Esophagus (tissue), 2 donors: Measurements from ENCODE around the gene ANKS1B. TPM values are rescaled to one million over a fixed set of nuclear protein-coding genes. Genes with fewer than 3 reads are reported as not detected.

Source experiments
- H3K27ac ChIP-seq, 2 donors: one replicate each; pipeline ENCODE4 v1.5.1; 2013; ENCODE audit warnings: low read depth in 2 of 2, mild to moderate bottlenecking in 2 of 2, inconsistent platforms in 1 of 2, low read length in 1 of 2, moderate library complexity in 1 of 2
- H3K27me3 ChIP-seq, 2 donors: one replicate each; pipeline ENCODE4 v1.6.1; 2013; ENCODE audit warnings: low read length in 2 of 2, control low read depth in 1 of 2, mild to moderate bottlenecking in 1 of 2; ENCODE audit not compliant: insufficient read depth in 2 of 2, control insufficient read depth in 1 of 2
- H3K36me3 ChIP-seq, 2 donors: one replicate each; pipeline ENCODE4 v1.6.1; 2013; ENCODE audit warnings: low read length in 1 of 2; ENCODE audit not compliant: control insufficient read depth in 2 of 2, insufficient read depth in 2 of 2
- H3K4me1 ChIP-seq, 2 donors: one replicate each; pipeline ENCODE4 v1.6.1; 2013; ENCODE audit warnings: low read length in 1 of 2; ENCODE audit not compliant: control insufficient read depth in 2 of 2, insufficient read depth in 2 of 2
- H3K4me3 ChIP-seq, 2 donors: one replicate each; pipeline ENCODE4 v1.5.1; 2013; ENCODE audit warnings: low read length in 2 of 2, mild to moderate bottlenecking in 2 of 2, low read depth in 1 of 2, moderate library complexity in 1 of 2
- H3K9me3 ChIP-seq, 2 donors: one replicate each; pipeline ENCODE4 v1.6.1; 2013; ENCODE audit warnings: mild to moderate bottlenecking in 2 of 2, low read depth in 1 of 2, low read length in 1 of 2, moderate library complexity in 1 of 2; ENCODE audit not compliant: control insufficient read depth in 2 of 2, insufficient read depth in 1 of 2
- WGBS, 2 donors: extraction: QIAGEN DNeasy Blood & Tissue Kit; methylation state at CpG; one replicate each; pipeline ENCODE4 v1.1.7; 2013; 5-methylcytosine and 5-hydroxymethylcytosine counted together
- polyA plus RNA-seq, 2 donors: library from polyadenylated mRNA; stranded (reverse); fragments of 200-250 nt; gene quantifications; one replicate each; pipeline ENCODE4 v1.2.3, GENCODE V29; 2013
- donor health status: healthy with polysubstance abuse.
- donor health status: Bipolar disorder and iron deficiency.

The ANKS1B gene
- polyA plus RNA-seq, 2 donors: 0.85 to 1.0 TPM

DNA sequence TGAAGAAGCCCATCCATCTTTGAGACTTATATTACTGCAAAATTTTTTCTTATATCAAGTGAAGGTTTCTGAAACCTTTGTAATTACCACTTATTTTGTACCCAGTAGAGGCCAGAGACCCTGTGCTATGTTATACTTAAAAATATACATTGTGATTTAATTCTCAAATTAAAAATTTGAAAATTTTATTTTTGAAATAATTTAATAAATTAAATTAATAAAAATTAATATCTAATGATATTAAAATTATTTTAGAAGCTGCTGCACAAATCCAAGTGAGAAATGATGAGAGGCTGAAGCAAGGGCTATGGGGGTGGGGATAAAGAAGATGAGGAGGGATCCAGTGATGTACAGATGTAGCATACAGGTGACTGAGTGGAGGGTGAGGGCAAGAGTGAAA lies 1080.9 kb downstream of the ANKS1B start:
- no peak overlapping the region for H3K4me3 ChIP-seq
- H3K27ac ChIP-seq: no peak overlapping the region
- H3K27me3 ChIP-seq: no peaks in the 10 kb centered on the region
- no peaks in the 10 kb centered on the region for H3K36me3 ChIP-seq
- no peaks in the 10 kb centered on the region for H3K9me3 ChIP-seq
- no peaks in the 10 kb centered on the region for H3K4me1 ChIP-seq

DNA sequence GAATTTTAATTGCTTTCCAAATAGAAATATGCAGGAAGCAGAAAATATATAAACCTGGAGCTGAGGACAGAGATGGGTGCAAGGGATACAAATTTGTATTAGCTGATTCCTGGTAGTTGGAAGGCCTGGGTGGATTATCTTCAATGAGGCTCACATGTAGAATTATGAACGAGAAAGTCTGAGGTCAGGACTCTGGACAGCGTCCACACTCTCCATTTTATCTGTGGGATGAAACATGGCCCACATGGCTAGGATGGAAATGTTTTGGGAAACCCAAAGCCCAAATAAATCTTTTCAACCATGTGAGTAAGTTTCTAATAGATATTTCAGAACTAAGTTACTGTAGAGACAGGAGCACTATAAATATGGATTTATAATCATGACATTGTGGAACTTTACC lies 1083.5 kb downstream of the ANKS1B start:
- WGBS, 2 donors: 33 to 39% methylated on average over 2 of the region's 2 CpGs
- H3K27me3 ChIP-seq: no peaks in the 10 kb centered on the region
- no peaks in the 10 kb centered on the region for H3K9me3 ChIP-seq
- no peak overlapping the region for H3K4me3 ChIP-seq
- no peaks in the 10 kb centered on the region for H3K36me3 ChIP-seq
- no peak overlapping the region for H3K27ac ChIP-seq
- H3K4me1 ChIP-seq: no peaks in the 10 kb centered on the region

GRCh38 chr12:98896938-98897337 lies 1087.8 kb downstream of the ANKS1B start:
- H3K36me3 ChIP-seq: no peaks in the 10 kb centered on the region
- no peak overlapping the region for H3K4me3 ChIP-seq
- WGBS, 2 donors: 26% methylated on average over 3 of the region's 3 CpGs
- H3K27ac ChIP-seq: no peak overlapping the region
- no peaks in the 10 kb centered on the region for H3K4me1 ChIP-seq
- peaks cover 0 to 8% of the 10 kb centered on the region in 2 donors for H3K27me3 ChIP-seq
- no peaks in the 10 kb centered on the region for H3K9me3 ChIP-seq

DNA sequence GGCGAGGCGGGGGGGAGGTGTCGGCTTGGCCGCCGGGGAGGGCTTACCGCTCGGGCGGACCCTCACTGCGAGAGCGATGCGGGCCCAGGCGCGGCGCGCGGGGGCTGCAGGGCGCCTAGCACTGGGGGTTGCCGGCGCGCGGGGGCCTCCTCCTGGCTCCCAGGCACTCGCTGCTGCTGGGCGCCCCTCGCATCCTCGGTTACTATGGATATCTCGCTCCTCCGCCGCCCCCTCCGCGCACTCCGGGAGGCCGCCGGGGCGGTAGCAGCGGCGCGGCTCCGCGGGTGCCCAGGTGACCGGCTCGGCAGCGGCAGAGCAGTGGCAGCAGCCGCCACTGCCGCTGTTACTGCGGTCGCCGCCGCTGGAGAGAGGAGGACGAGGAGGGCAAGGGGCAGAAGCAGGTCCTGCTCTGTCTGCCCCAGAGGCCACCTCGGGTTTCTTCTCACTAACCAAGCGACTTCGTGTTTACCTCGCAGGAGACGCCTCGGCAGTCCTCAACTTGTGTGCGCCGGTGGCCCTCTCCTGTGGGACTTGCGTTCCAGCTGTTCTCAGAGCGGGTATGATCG lies 1089.6 kb downstream of the ANKS1B start:
- H3K27me3 ChIP-seq: peaks cover 0 to 8% of the 10 kb centered on the region in 2 donors
- peak overlapping the region in 1 of 2 donors; percentile 44 for H3K4me3 ChIP-seq
- no peaks in the 10 kb centered on the region for H3K9me3 ChIP-seq
- H3K4me1 ChIP-seq: no peaks in the 10 kb centered on the region
- H3K36me3 ChIP-seq: no peaks in the 10 kb centered on the region
- 2 to 4% methylated on average over 48 to 60 of the region's 60 CpGs for WGBS, 2 donors
- H3K27ac ChIP-seq: no peak overlapping the region

DNA sequence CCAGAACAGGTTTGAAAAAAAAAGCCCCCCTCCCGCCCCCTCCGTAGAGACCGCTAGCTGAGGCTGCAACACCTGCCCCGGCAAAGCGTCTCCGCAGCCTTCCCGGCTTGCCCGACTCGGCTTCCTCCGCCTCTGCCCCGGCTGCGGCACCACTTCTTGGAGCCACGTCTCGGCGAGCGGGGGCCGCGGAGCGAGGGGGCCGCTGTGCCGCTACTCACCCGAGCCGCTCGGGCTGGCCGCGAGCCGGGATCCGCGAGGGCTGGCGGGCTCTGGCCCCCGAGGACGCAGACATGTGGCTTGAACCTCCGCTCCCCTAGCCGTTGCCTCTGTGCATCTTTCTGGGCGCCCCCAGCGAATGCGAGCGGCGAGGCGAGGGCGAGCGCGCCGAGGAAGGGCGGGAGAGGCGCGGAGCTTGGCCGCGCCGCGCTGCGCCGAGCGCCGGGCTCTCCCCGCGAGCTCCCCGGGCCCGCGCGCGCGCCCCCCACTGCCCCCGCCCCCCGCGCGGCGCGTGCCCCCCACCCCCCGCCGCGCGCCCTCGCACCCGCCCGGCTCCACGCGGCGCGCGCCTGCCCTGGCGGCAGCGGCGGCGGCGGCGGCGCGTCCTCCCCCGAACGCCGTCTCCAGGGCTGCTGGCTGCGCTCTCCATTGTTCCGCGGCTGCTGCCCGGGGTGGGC lies 1090.2 kb downstream of the ANKS1B start:
- 2% methylated on average over 57 to 96 of the region's 96 CpGs for WGBS, 2 donors
- Histone ChIP-seq H3K4me3 (peak overlapping the region in 1 of 2 donors; percentile 44), H3K27me3 (peaks cover 0 to 8% of the 10 kb centered on the region in 2 donors), H3K9me3 (no peaks in the 10 kb centered on the region), H3K4me1 (no peaks in the 10 kb centered on the region), H3K27ac (no peak overlapping the region), H3K36me3 (no peaks in the 10 kb centered on the region)

GRCh38 chr12:98893675-98894411 lies 1090.9 kb downstream of the ANKS1B start:
- Histone ChIP-seq H3K36me3 (no peaks in the 10 kb centered on the region), H3K27me3 (peaks cover 0 to 8% of the 10 kb centered on the region in 2 donors), H3K4me1 (no peaks in the 10 kb centered on the region), H3K9me3 (no peaks in the 10 kb centered on the region), H3K27ac (no peak overlapping the region), H3K4me3 (peak overlapping the region in 1 of 2 donors; percentile 44)
- 5 to 6% methylated on average over 27 of the region's 27 CpGs for WGBS, 2 donors

- peaks cover 0 to 8% of the 10 kb centered on the region in 2 donors for H3K27me3 ChIP-seq
- no peak overlapping the region for H3K27ac ChIP-seq
- no peaks in the 10 kb centered on the region for H3K4me1 ChIP-seq
- no peaks in the 10 kb centered on the region for H3K36me3 ChIP-seq
- H3K9me3 ChIP-seq: no peaks in the 10 kb centered on the region
- H3K4me3 ChIP-seq: no peak overlapping the region
- WGBS, 2 donors: 19 to 24% methylated on average over 11 of the region's 11 CpGs
Measured at GRCh38 chr12:98893126-98893674, 1091.5 kb downstream of the ANKS1B start.

DNA sequence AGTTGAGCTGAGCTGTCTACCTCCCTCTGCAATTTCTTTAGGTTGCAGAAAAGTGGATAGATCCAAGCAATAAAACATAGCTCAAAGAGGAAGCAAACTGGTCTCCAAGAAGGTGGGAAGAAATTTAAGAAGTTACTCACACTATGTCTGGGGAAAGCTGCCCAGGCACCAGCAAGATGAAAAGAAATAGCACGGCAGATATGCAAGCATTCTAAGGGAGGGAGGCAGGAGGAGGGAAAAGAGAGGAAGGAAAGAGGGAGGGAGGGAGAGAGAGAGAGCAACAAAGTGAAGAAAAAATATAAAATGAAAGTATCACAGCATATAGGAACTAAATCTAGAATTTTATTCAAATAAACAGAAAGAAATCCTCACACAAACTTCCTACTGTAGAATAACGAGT lies 1099.0 kb downstream of the ANKS1B start:
- Histone ChIP-seq H3K27ac (no peak overlapping the region), H3K4me3 (no peak overlapping the region), H3K27me3 (no peaks in the 10 kb centered on the region), H3K36me3 (no peaks in the 10 kb centered on the region), H3K9me3 (no peaks in the 10 kb centered on the region), H3K4me1 (no peaks in the 10 kb centered on the region)
- 59 to 72% methylated on average over 2 of the region's 2 CpGs for WGBS, 2 donors

DNA sequence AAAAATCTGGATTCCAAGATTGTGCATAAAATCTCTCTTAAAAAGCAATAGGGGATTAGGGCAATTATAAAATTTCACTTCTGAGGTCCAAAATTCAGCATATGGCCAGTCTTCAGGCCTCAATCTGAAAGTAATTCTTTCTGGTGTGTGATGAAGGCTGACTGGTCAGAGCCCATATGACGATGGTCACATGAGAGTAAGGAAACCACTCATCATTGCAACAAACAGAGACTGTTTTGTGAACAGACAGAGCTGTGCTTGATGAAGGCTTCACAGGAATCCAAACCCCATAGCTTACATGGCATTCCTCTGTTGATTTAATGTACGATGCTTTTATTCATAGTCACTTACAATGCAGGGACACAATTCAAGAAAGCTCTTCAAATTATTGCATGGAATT lies 1101.5 kb downstream of the ANKS1B start:
- H3K4me3 ChIP-seq: no peak overlapping the region
- H3K36me3 ChIP-seq: no peaks in the 10 kb centered on the region
- H3K9me3 ChIP-seq: no peaks in the 10 kb centered on the region
- H3K27ac ChIP-seq: no peak overlapping the region
- no peaks in the 10 kb centered on the region for H3K4me1 ChIP-seq
- WGBS, 2 donors: 74 to 76% methylated on average over 2 of the region's 2 CpGs
- H3K27me3 ChIP-seq: no peaks in the 10 kb centered on the region
